IMR-90 (cell line): Measurements from ENCODE around the gene MRPS16.

Experiments used
- CTCF ChIP-seq: conservative IDR thresholded peaks from 2 replicates; pipeline ENCODE4 v1.5.1; 2012; ENCODE audit warnings: mild to moderate bottlenecking, low read depth, low read length, improper control_type of control experiment
- POLR2A ChIP-seq: IDR thresholded peaks from 2 replicates; pipeline ENCODE4 v1.6.1; 2012; ENCODE audit warnings: mild to moderate bottlenecking, low read depth, low read length

- TF ChIP-seq CTCF (no peak), POLR2A (no peak)
Measured at GRCh38 chr10:73244866-73245477, 7.5 kb downstream of the MRPS16 start.
